AG04450 (cell line): ENCODE data around the gene CRTAP. TPM values are rescaled to one million over a fixed set of nuclear protein-coding genes. Genes with fewer than 3 reads are reported as not detected.

Experiments used
- CTCF ChIA-PET: fragments of 300-600, 350-600 bp; formaldehyde crosslinking; extraction: SDS; loops from one replicate; lab custom pipeline; 2022; ENCODE audit warnings: antibody characterized with exemption, inconsistent platforms; lab: Charles Lee
- POLR2A ChIA-PET: fragments of 350-600 bp; formaldehyde crosslinking; extraction: SDS; loops from one replicate; lab custom pipeline; 2021; ENCODE audit warnings: antibody characterized with exemption, inconsistent platforms; lab: Yijun Ruan, JAX
- DNase-seq: peaks from one replicate; pipeline ENCODE4 v3.0.0-alpha.2; 2011; ENCODE audit warnings: low read depth, low spot score
- H3K27ac ChIP-seq: one replicate; pipeline ENCODE4 v1.5.1; 2012; ENCODE audit warnings: low read depth, low read length, control low read depth
- H3K27me3 ChIP-seq: one replicate; pipeline ENCODE4 v1.6.0; 2012; ENCODE audit warnings: low read length; ENCODE audit not compliant: control insufficient read depth, insufficient read depth
- H3K4me3 ChIP-seq: 2 replicates; pipeline ENCODE4 v1.5.1; 2011; ENCODE audit warnings: mild to moderate bottlenecking, low read depth, low read length, control low read depth
- H3K9me3 ChIP-seq: 2 replicates; pipeline ENCODE4 v1.5.1; 2012; ENCODE audit warnings: low read length; ENCODE audit not compliant: control insufficient read depth, insufficient read depth
- polyA plus RNA-seq: library from polyadenylated mRNA; depleted of rRNA; stranded (reverse); fragments of >200 nt; gene quantifications from 2 replicates; pipeline ENCODE4 v1.2.3, GENCODE V29; 2011
- TF ChIP-seq, protein P1 (sequence below): IDR thresholded peaks from 2 replicates; pipeline ENCODE4 v1.5.1; 2011; ENCODE audit warnings: low read depth, low read length, control low read depth, inconsistent platforms

The CRTAP gene
- polyA plus RNA-seq, 1 experiment: 338 TPM

GRCh38 chr3:33092496-33093254 lies 21.1 kb upstream of the CRTAP start:
- Histone ChIP-seq H3K27ac (no peak overlapping the region), H3K27me3 (no peaks in the 10 kb centered on the region), H3K4me3 (no peak overlapping the region), H3K9me3 (peaks cover 2% of the 10 kb centered on the region; the same call in 1 of the 2 replicates)
- DNase-seq: no peak
- TF ChIP-seq, protein P1, sequence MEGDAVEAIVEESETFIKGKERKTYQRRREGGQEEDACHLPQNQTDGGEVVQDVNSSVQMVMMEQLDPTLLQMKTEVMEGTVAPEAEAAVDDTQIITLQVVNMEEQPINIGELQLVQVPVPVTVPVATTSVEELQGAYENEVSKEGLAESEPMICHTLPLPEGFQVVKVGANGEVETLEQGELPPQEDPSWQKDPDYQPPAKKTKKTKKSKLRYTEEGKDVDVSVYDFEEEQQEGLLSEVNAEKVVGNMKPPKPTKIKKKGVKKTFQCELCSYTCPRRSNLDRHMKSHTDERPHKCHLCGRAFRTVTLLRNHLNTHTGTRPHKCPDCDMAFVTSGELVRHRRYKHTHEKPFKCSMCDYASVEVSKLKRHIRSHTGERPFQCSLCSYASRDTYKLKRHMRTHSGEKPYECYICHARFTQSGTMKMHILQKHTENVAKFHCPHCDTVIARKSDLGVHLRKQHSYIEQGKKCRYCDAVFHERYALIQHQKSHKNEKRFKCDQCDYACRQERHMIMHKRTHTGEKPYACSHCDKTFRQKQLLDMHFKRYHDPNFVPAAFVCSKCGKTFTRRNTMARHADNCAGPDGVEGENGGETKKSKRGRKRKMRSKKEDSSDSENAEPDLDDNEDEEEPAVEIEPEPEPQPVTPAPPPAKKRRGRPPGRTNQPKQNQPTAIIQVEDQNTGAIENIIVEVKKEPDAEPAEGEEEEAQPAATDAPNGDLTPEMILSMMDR: no peak
- ChIA-PET CTCF (interaction anchor here (0.6 to 1.7 kb wide), 4 partner anchors 18 to 280 kb away, joined by 3 to 8 read pairs (median 4); no protein-coding TSS in a partner anchor), POLR2A (no interaction called here)

- peaks cover 2% of the 10 kb centered on the region; the same call in 1 of the 2 replicates for H3K9me3 ChIP-seq
- H3K27me3 ChIP-seq: no peaks in the 10 kb centered on the region
- ChIA-PET POLR2A (no interaction called here), CTCF (interaction anchor here (0.6 to 1.1 kb wide), 3 partner anchors 19 to 279 kb away, joined by 3 to 15 read pairs (median 3); no protein-coding TSS in a partner anchor)
- H3K4me3 ChIP-seq: no peak overlapping the region
- TF ChIP-seq, protein P1: no peak
- no peak overlapping the region for H3K27ac ChIP-seq
- no peak for DNase-seq
These were observed 20.0 kb upstream of the CRTAP start for GRCh38 chr3:33093847-33094246.

DNA sequence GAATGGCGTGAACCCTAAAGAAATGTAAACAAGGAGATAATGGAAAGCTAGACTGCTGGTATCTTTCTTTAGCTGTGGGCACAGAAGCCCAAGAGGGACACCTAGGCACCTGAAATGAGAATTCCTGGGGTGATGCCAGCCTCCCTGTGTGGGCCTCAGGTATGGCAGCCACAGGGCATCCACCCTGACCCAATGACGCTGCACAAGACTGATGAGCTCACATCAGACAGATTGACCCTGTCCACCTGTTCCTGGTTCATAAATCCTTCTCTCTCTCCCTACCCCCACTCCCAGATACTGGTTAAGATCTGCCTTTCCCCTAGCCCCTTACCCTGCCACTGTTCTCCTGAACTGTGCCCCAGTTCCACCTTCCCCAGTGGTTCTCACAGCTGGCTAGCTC lies 18.4 kb upstream of the CRTAP start:
- DNase-seq: no peak
- ChIA-PET POLR2A (no interaction called here), CTCF (interaction anchor here (1.3 to 1.6 kb wide), 3 partner anchors 21 to 278 kb away, joined by 3 to 11 read pairs (median 4); no protein-coding TSS in a partner anchor)
- TF ChIP-seq, protein P1: no peak
- H3K4me3 ChIP-seq: peak overlapping the region; percentile 89
- no peak overlapping the region for H3K27ac ChIP-seq
- peaks cover 2% of the 10 kb centered on the region; the same call in 1 of the 2 replicates for H3K9me3 ChIP-seq
- no peaks in the 10 kb centered on the region for H3K27me3 ChIP-seq

- Histone ChIP-seq H3K9me3 (peaks cover 2% of the 10 kb centered on the region; the same call in 1 of the 2 replicates), H3K4me3 (peak overlapping the region; percentile 89), H3K27me3 (no peaks in the 10 kb centered on the region), H3K27ac (no peak overlapping the region)
- ChIA-PET CTCF (interaction anchor here (1.3 to 1.6 kb wide), 3 partner anchors 21 to 277 kb away, joined by 3 to 11 read pairs (median 4); no protein-coding TSS in a partner anchor), POLR2A (no interaction called here)
- DNase-seq: no peak
- TF ChIP-seq, protein P1: no peak
These were observed 17.5 kb upstream of the CRTAP start for GRCh38 chr3:33096093-33096868.
